NCI-H146 treated with DMSO at 0.1 percent for 48 hours (cell line): ENCODE data around the gene GINS2.

Source experiments
- DNase-seq: peaks from one replicate; lab custom pipeline; 2025; ENCODE audit not compliant: unreplicated experiment; lab: John Stamatoyannopoulos, UW

The GINS2 gene

DNA sequence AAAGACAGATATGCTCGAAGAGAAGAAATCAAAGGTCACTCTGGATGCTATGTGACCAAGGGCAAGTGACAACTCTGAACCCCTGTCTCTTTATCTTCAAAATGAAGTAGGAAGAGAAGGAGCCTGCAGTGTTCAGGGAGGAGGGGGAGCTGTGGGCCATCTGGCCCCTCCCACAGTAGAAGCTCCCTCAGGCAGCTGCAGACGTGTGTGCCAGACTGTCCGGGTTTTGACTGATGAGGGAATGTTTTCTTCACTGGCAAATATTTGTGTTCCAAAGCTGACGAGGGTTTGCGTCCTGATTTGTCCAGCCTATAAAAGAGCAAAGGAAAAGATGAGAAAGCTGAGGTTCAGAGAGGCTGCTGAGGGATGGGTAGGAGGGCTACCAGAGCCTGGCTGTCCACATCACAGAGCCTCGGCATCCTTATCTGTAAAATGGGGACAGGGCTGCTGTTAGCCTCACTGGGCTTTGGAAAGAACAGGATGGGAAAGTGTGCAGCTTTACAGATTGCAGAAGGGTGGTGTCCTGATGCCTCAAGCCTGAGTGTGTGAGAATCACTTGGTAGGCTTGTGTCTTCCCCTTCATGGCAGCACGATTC is 1.8 kb upstream of the GINS2 start:
- peak; percentile 1 for DNase-seq

DNA sequence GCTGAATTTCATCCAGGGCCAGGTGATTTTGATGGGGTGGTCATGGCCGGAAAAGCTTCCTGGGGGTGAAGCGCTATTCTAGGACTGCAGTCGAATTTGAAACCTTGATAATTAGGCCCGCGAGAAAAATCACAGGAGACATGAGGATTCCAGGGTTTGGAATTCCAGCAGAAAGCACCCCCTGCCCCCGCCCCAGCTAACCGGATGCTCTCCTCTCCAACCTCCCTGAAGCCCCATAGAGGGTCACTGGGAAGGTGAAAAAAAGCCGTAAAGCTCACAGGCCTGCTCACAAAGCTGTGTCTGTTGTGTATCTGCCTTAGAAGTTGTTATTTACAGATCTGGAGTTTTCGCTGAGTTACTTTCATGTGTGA is 1.2 kb upstream of the GINS2 start:
- no peak for DNase-seq

GRCh38 chr16:85689285-85689949 is 663 bp upstream of the GINS2 start:
- DNase-seq: peak; percentile 64

DNA sequence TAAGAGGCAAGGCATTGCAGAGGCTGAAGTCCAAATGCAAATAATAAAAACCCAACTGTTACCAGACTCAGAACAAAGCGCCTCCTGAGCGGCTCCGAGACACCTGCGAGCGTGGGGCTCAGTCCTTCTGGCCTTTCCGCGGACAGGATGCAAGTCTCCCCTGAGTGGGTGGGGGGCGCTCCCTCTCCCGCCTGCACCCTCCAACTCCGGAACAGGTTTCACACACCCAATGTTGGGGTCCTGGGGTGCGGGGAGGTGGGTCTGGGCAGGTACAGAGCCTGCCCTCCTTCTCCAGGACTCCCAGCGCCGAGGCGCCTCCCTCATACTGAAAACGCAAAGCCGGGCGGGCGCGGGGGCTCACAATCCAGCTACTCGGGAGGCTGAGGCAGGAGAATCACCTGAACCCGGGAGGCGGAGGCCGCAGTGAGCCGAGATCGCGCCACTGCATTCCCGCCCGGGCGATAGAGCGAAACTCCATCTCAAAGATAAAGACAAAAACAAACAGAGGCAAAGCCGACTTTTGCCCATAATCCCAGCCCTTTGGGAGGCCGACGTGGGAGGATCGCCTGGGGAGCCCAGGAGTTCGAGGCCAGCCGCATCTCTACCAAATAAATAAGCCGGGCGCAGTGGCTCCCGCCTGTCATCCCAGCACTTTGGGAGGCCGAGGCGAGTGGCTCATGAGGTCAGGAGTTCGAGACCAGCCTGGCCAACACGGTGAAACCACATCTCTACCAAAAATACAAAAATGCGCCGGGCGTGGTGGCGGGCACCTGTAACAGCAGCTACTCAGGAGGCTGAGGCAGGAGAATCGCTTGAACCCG is 893 bp downstream of the GINS2 start:
- no peak for DNase-seq

- DNase-seq: no peak
These were observed 1.7 kb downstream of the GINS2 start for GRCh38 chr16:85686912-85687591.

- no peak for DNase-seq
These were observed 3.5 kb downstream of the GINS2 start for GRCh38 chr16:85685251-85685650.

DNA sequence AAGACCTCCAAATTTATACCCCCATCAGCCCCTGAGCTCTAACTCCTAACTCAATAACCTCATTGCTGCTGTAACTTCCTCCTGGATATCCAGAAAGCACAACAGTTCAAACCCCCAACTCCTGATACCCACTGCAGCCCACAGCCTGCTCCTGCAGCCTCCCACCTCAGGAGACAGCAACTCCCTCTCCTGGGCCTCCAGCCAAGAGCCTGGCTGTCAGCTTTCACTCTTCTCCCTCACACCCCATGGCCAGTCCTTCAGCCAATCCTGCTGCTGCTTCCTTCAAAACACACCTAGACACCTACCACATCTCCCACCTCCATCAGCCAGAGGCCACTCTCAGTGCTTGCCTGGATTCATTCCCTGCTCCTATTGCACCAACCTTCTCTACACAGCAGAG is 5.4 kb downstream of the GINS2 start:
- no peak for DNase-seq

DNA sequence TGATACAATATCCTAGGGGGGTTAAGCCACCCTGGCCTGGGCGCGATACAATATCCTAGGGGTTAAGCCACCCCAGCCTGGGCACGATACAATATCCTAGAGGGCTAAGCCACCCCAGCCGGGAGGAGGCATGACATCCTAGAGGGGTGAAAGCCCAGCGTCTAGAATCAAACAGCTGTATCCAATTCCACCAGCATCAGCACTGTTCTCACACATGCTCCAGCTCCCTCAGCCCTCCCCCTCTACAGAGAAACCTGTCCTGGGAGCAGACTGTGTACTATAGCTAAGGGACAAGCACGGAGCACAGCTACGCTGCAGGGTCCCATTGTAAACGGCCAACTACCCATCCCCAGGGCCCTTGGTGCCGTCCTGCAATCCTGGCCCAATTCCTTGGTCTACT is 6.2 kb downstream of the GINS2 start:
- no peak for DNase-seq

DNA sequence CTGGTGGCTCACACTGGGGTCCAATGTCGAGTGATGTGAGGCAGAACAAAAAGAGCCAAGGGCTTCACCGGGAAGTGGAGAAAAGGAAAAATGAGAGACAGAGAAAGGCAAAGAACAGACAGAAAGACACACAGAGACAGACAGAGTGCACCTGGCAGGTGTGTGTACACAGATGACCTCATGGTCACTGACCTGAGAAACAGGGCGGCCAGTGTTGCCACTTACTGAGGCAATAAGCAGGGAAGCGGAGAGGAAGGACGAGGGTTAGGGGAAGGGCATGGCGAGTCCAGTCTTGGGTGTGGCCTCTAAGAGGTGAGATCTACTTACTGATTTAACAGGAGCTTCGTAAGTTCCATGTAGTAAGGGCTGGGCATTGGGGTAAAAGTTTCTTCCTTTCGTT is 7.5 kb downstream of the GINS2 start:
- DNase-seq: peak; percentile 57

- DNase-seq: no peak
These were observed 8.3 kb downstream of the GINS2 start for GRCh38 chr16:85680352-85680944.

DNA sequence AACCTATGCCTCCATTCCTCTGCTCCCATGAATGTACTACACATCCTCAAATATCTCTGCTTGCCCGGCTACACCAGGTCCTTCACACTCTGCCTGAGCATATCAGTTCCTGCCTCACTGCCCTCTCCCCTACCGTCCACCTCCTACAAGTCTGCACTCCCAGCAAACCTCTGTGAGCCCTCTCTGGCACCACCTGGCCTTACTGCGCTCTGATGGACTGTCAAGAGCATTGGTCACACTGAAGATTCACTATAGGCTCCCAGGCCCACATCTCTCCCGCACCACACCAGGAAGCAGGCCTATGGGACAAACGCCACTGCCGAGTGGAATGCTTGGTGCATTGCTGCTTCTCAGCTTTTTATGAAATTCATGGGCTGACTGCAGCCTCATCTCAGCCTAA is 8.9 kb downstream of the GINS2 start:
- no peak for DNase-seq

DNA sequence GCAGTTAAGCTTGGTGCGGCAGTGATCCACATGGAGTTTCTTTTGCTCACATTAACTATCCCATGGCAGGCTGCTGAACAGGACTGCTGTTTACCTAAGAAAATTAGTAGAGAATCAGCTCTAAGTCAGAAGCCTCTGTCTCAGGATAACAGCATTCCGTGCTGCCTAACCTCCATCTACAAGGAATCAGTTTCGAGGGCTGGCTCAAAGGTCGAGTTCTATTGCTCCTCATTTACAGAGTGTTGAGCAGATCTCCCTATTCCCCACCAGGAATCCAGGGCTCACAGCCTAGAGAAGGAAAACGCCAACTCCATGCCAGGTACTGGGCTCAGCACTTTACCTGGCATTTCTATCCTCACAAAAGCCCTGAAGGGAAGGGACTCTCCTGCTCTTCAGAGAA is 9.9 kb downstream of the GINS2 start:
- DNase-seq: no peak

DNA sequence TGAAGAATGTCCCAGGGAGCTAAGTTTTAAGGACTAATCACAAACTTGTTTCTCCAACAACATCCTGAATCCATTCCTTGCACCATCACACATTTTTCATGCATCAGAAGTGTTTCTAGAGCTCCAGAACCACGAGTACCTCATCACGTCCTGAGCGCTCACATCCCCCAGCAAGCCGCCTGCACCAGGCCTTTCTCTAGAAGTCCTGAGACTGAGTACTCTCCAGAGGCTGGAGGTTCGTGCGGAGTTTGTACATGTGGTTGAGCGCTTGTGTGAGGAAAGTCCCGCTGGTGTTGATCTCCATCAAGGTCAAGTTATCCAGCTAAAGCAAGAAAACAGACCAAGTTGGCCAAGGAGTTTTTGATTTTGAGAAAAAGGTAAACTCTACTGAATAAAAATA is 10.7 kb downstream of the GINS2 start:
- no peak for DNase-seq

DNA sequence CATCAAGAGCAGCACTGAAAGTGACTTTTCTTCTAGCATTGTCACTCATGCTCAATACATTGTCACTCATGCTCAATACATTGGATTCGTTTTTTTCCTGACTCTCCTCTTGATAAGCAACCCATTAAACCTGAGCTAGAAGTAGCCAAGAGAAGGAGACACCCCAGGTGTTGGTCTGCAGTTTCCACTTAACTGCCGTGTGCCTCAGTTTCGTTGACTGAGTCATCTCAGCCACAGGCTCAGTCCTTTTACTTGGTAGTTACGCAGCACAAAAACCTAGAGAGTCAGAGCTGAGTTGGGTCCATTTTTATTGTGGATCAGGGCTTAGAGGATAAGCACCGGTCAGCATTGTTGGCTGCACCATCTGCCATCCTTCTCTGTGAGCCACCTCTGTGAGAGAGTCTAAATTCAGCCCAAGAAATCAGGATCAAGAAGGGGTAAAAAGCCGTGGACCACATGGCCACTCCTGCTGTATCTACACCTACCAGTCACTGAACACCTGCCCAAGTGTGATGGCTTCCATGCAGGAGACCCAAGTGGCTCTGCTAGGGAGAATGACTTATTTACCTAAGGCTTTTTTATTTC is 11.3 kb downstream of the GINS2 start:
- DNase-seq: no peak

GRCh38 chr16:85676466-85676865 is 12.3 kb downstream of the GINS2 start:
- DNase-seq: no peak

DNA sequence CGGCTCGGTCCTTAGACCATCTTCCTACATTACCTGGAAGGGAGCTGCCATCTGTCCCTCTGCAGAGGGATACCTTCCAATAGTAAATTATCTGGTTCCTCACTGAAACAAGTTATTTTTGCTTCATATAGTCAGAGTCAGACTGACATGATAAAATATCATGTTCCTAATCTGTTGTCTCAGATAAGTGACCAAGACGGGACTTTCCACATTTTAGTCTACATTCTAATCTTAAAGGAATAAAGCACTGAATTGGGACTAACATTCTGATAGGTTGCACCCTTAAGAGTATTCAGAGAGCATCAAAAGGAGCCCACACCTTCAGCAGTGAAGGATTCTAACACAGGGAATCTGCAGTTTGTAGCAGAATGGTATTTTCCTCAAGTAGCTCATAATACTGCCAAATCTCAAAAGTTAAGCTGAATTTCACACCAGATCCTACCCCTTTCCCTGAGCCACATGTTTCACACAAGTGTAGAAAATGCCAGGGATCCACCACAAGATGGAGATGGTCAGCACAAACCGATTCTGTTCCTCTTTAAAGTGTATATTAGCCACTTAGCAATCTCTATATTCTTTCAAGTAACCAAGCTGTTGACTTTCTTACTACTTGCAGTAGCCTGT is 13.4 kb downstream of the GINS2 start:
- DNase-seq: no peak

DNA sequence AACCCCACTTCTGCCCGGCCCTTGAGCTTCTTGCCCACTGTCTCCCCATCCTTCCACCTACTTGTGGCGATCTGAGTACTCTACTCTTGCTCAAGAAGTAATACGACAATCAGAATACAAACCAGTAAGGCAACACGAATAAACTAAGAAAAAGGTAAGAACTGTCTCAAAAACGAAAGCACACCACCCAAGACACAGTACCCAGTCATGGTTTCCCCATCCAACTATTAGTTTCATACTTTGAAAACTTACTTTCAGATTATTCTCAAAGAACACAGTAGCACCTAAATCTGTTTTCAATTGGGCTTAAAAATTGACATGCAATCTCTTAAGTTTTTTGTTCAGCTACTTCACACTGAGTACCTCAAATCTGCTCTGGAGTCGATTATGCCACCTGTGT is 13.9 kb downstream of the GINS2 start:
- DNase-seq: no peak

DNA sequence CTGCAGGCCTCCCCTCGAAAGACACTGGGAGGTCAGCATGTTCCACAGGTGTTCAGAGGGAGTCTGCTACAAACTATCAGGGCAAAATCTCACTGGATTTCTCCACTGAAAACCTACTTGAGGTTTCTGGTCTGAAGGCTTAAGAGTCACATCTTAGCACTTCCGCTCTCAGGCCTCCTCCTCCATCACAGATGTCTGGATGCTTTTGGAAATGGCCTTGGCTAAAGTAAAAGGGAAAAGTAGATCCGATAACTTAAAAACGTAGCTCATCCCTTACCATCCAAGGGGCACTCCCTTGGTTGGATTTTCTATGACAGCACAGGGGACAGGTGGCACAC is 14.4 kb downstream of the GINS2 start:
- no peak for DNase-seq

GRCh38 chr16:85673529-85674417 is 15.0 kb downstream of the GINS2 start:
- no peak for DNase-seq

DNA sequence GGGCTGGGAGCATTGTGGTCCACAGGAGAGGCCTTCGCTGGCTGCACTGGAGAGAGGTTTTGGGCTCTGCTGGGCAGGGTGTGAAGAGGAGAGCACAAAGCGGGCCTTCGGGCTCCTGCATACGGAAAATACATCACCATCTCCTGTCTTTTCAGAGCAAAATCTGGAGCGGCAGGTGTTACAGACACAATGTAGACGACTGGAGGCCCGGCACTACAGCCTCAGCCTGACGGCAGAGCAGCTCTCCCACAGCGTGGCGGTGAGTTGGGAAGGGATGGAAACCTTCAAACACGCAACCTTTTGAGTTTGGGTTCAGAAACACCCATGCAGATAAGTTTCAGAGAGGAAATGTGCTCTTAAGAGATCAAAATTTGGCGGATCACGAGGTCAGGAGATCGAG is 17.9 kb downstream of the GINS2 start:
- no peak for DNase-seq
